Lung (tissue), 12 donors: ENCODE results near the gene ARHGAP10. TPM values are rescaled to one million over a fixed set of nuclear protein-coding genes. Genes with fewer than 3 reads are reported as not detected.
A peak's percentile ranks its signal among the peaks of the same experiment; 100 is the strongest.

ENCODE experiments used
- ATAC-seq: fragments of 200-7000 bp; cut with Tn5 transposase; one replicate; pipeline ENCODE4 v1.9.1; 2020; ENCODE audit warnings: moderate number of reproducible peaks; ENCODE audit not compliant: insufficient read depth, low FRiP score
- DNase-seq, 3 donors: peaks; one replicate each; pipeline ENCODE4 v3.0.0-alpha.2; 2013 to 2017
- H3K27ac ChIP-seq, 2 donors: one replicate each; pipeline ENCODE4 v1.5.1; 2013; ENCODE audit warnings: mild to moderate bottlenecking in 2 of 2, moderate library complexity in 2 of 2, control low read depth in 1 of 2, inconsistent platforms in 1 of 2, low read depth in 1 of 2, low read length in 1 of 2
- H3K27me3 ChIP-seq, 3 donors: one replicate each; pipeline ENCODE4 v1.5.1; 2013; ENCODE audit warnings: low read length in 2 of 3; ENCODE audit not compliant: control insufficient read depth in 3 of 3, insufficient read depth in 3 of 3
- H3K36me3 ChIP-seq, 4 donors: one replicate each; pipeline ENCODE4 v1.5.1; 2013; ENCODE audit warnings: low read length in 4 of 4, mild to moderate bottlenecking in 1 of 4, moderate library complexity in 1 of 4; ENCODE audit not compliant: control insufficient read depth in 4 of 4, insufficient read depth in 4 of 4
- H3K4me1 ChIP-seq, 5 donors: one replicate each; pipeline ENCODE4 v1.5.1; 2013; ENCODE audit warnings: low read length in 5 of 5, mild to moderate bottlenecking in 2 of 5, moderate library complexity in 1 of 5; ENCODE audit not compliant: control insufficient read depth in 5 of 5, insufficient read depth in 5 of 5
- H3K4me3 ChIP-seq: one replicate; pipeline ENCODE4 v1.5.1; 2013; ENCODE audit warnings: mild to moderate bottlenecking, control low read depth, moderate library complexity
- H3K9ac ChIP-seq, 2 donors: one replicate each; pipeline ENCODE4 v1.5.1; 2013; ENCODE audit warnings: low read length in 2 of 2, control low read depth in 1 of 2; ENCODE audit not compliant: insufficient read depth in 1 of 2
- H3K9me3 ChIP-seq, 4 donors: one replicate each; pipeline ENCODE4 v1.5.1; 2013; ENCODE audit warnings: low read length in 3 of 4, mild to moderate bottlenecking in 1 of 4, moderate library complexity in 1 of 4; ENCODE audit not compliant: control insufficient read depth in 4 of 4, insufficient read depth in 3 of 4
- CTCF ChIP-seq: IDR thresholded peaks from 2 replicates; pipeline ENCODE4 v1.5.1; 2012; ENCODE audit warnings: mild to moderate bottlenecking; ENCODE audit errors: control extremely low read depth, extremely low read depth
- WGBS, 2 donors: extraction: QIAGEN DNeasy Blood & Tissue Kit; methylation state at CpG; one replicate each; pipeline ENCODE4 v1.1.7; 2013; 5-methylcytosine and 5-hydroxymethylcytosine counted together
- polyA plus RNA-seq, 2 donors: library from polyadenylated mRNA; stranded (reverse); fragments of 200-250 nt; gene quantifications; one replicate each; pipeline ENCODE4 v1.2.1, GENCODE V29; 2013
- total RNA-seq, 2 donors: library from RNA; depleted of rRNA in 1 of 2; stranded (reverse); fragments of >200 nt in 1 of 2; gene quantifications; one replicate each; pipeline ENCODE4 v1.2.1, GENCODE V29; 2014 to 2021
- donor health status: control.
- donor health status: control.
- donor health status: Bipolar disorder and iron deficiency.
- donor health status: healthy.
- donor health status: DM: yes; HTN: yes; CAD: no.

ARHGAP10 gene
- total and polyA plus RNA-seq, 4 donors: 9.1 to 25.0 (median 17.5) TPM

GRCh38 chr4:147749811-147750321 is 18.0 kb downstream of the ARHGAP10 start:
- no peak for TF ChIP-seq CTCF
- no peak overlapping the region for H3K27ac ChIP-seq
- H3K4me3 ChIP-seq: no peak overlapping the region
- DNase-seq (no peak), ATAC-seq (no peak)
- peaks cover 0 to 1% (median 0%) of the 10 kb centered on the region in 4 donors for H3K36me3 ChIP-seq
- no peak overlapping the region for H3K9ac ChIP-seq
- H3K27me3 ChIP-seq: no peaks in the 10 kb centered on the region
- peaks cover 0 to 20% (median 0%) of the 10 kb centered on the region in 5 donors for H3K4me1 ChIP-seq
- 58 to 82% methylated on average over 3 of the region's 3 CpGs for WGBS, 2 donors
- H3K9me3 ChIP-seq: no peaks in the 10 kb centered on the region

GRCh38 chr4:147753047-147753446 is 21.2 kb downstream of the ARHGAP10 start:
- Histone ChIP-seq H3K9ac (no peak overlapping the region), H3K4me3 (no peak overlapping the region), H3K36me3 (peaks cover 0 to 1% (median 0%) of the 10 kb centered on the region in 4 donors), H3K9me3 (no peaks in the 10 kb centered on the region), H3K27me3 (no peaks in the 10 kb centered on the region), H3K27ac (peak overlapping the region in 1 of 2 donors; percentile 10), H3K4me1 (peaks cover 0 to 34% (median 4%) of the 10 kb centered on the region in 5 donors)
- ATAC-seq (no peak), DNase-seq (no peak)
- no peak for TF ChIP-seq CTCF
- WGBS, 2 donors: 92 to 93% methylated on average over 4 of the region's 4 CpGs

GRCh38 chr4:147754037-147754445 is 22.2 kb downstream of the ARHGAP10 start:
- 59 to 61% methylated on average over 3 of the region's 3 CpGs for WGBS, 2 donors
- peaks cover 0 to 1% (median 0%) of the 10 kb centered on the region in 4 donors for H3K36me3 ChIP-seq
- TF ChIP-seq CTCF: no peak
- peak overlapping the region in 1 of 2 donors; percentile 62 for H3K27ac ChIP-seq
- H3K9me3 ChIP-seq: no peaks in the 10 kb centered on the region
- no peak for ATAC-seq
- no peak overlapping the region for H3K9ac ChIP-seq
- H3K4me3 ChIP-seq: no peak overlapping the region
- H3K4me1 ChIP-seq: peaks cover 0 to 28% (median 4%) of the 10 kb centered on the region in 5 donors
- H3K27me3 ChIP-seq: no peaks in the 10 kb centered on the region
- no peak for DNase-seq
